GM19023 (cell line): ENCODE data around the gene SLC7A6.

Source experiments
- ATAC-seq: cut with Tn5 transposase; IDR thresholded peaks from one replicate; pipeline ENCODE4 v1.9.1; 2021; ENCODE audit warnings: mild to moderate bottlenecking, moderate library complexity; ENCODE audit not compliant: unreplicated experiment

The SLC7A6 gene

GRCh38 chr16:68253721-68254120, 10.6 kb upstream of the SLC7A6 start:
- ATAC-seq: no peak

GRCh38 chr16:68255712-68256111, 8.6 kb upstream of the SLC7A6 start:
- ATAC-seq: no peak

- no peak for ATAC-seq
These were observed 6.9 kb upstream of the SLC7A6 start for GRCh38 chr16:68257251-68257905.

- no peak for ATAC-seq
These were observed 6.2 kb upstream of the SLC7A6 start for GRCh38 chr16:68257906-68258800.

- ATAC-seq: no peak
These were observed 5.1 kb upstream of the SLC7A6 start for GRCh38 chr16:68259007-68259825.

GRCh38 chr16:68263559-68264127, 683 bp upstream of the SLC7A6 start:
- ATAC-seq: peak; percentile 3

GRCh38 chr16:68265078-68265920, 973 bp downstream of the SLC7A6 start:
- ATAC-seq: peak; percentile 9

GRCh38 chr16:68267612-68268405, 3.5 kb downstream of the SLC7A6 start:
- ATAC-seq: no peak

GRCh38 chr16:68269793-68270192, 5.5 kb downstream of the SLC7A6 start:
- ATAC-seq: no peak

GRCh38 chr16:68270353-68270752, 6.0 kb downstream of the SLC7A6 start:
- ATAC-seq: no peak

GRCh38 chr16:68272507-68273209, 8.3 kb downstream of the SLC7A6 start:
- ATAC-seq: no peak

GRCh38 chr16:68273459-68273858, 9.1 kb downstream of the SLC7A6 start:
- ATAC-seq: no peak

- ATAC-seq: no peak
These were observed 9.6 kb downstream of the SLC7A6 start for GRCh38 chr16:68273896-68274295.

- ATAC-seq: no peak
These were observed 10.1 kb downstream of the SLC7A6 start for GRCh38 chr16:68274441-68274840.

GRCh38 chr16:68275611-68276191, 11.4 kb downstream of the SLC7A6 start:
- ATAC-seq: peak; percentile 70

GRCh38 chr16:68276223-68276622, 11.9 kb downstream of the SLC7A6 start:
- ATAC-seq: no peak

- ATAC-seq: no peak
These were observed 15.6 kb downstream of the SLC7A6 start for GRCh38 chr16:68279726-68280558.
